HG02884 (cell line): ENCODE results near the gene ASRGL1.

Experiments
- ATAC-seq: cut with Tn5 transposase; IDR thresholded peaks from one replicate; pipeline ENCODE4 v1.9.1; 2021; ENCODE audit warnings: mild to moderate bottlenecking, moderate library complexity; ENCODE audit not compliant: unreplicated experiment

Gene ASRGL1

GRCh38 chr11:62411524-62411923 is 74.3 kb downstream of the ASRGL1 start:
- no peak for ATAC-seq

DNA sequence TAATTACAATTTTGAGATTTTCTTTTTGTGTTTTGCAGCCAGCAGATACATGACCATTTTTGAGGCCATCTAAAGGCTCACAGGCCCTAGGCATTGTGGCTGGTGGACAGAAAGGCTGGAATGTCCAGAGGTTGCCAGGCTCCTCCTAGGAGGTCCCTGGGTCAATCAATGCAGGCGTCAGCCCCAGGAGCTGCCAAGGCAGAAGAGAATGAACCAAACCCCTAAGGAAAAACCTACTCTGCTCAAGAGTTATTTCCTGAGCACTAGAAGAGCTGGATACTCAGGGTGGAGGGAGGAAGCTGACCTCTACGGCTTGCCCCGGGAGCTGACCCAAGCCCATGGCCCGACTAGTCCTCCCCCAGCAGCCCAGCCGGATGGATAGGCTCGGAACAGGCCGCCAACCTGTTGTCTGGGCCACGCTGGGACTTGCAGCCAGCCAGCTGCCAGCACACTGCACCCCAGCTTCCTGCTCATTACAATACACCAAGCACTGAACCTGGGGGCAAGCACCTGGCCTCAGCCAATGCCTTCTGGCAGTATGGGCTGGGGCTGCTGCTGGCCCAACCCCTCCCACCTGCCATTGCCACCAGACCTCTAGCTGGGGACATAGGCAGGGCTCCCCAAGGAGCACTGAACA is 75.9 kb downstream of the ASRGL1 start:
- no peak for ATAC-seq

DNA sequence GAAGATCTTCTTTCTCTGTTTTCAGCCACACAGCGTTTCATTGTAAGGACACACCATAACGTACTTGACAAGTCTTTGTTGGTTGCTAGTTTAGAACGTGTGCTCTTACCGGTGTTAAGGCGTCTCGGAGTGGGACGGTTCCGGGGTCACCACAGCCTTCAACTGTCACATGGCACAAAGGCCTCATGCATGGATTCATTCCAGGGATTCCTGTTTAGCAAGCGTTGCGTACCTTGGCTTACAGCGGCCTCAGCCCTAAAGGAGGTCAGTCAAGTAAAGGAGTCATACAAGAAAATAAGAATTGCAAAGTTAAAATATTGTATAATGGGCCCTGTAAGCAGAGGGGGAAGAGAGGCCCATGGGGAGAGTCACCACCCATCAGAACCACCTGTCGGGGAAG is 79.3 kb downstream of the ASRGL1 start:
- no peak for ATAC-seq

GRCh38 chr11:62418136-62418535 is 80.9 kb downstream of the ASRGL1 start:
- ATAC-seq: no peak

DNA sequence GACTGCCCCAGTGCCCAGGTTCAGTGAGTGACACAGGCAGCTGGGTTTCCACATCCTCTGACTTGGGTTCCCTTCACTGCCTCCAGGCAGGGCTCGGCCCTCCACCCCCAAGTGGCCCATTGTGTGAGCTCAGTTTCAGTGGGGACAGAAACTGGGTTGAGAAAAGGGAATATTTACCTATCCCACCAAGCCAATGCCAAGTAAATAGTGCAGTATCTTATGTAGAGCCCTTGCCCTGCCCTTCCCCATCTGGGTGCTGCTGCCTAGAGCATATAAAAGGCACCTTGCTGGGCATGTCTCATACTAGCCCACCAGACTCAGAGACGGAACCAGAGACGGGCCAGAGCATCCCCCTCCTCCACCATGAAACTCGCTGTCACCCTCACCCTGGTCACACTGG is 81.5 kb downstream of the ASRGL1 start, which contains the start of gene SCGB1A1:
TSS of gene SCGB1A1 (plus strand) at position 301 of the 400 bp plus-strand sequence. CDS start at position 364, 63 bp downstream.
- no peak for ATAC-seq

DNA sequence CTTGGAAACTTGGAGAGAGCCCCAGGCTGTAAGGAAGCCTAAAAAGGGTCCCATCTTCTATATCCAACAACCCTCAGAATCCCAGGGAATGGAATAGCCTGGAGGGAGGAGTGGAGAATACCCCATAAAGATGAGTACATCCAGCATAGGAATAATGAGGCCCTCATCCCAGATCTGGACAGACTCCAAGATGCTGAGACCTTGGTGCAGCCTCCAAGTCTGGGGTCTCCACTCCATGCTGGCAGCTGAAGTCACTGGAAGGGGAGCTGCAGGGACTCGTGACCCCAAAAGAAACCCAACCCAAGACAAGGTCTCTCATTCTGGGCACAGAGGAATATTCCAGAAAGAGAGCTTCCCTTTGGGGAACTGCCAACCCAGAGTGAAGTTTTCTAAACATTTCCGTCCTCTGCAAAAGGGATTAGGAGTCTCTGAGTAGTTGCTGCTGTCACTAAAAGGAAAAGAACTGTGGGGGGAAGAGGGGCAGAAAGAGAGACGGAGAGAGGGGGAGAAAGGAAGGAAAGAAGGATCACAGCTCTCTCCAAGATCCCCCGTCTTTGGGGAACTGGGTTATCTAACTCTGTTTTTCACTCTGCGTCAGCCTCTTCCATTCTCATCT is 82.2 kb downstream of the ASRGL1 start:
- ATAC-seq: no peak

- ATAC-seq: no peak
Measured at GRCh38 chr11:62419943-62420342, 82.7 kb downstream of the ASRGL1 start.

DNA sequence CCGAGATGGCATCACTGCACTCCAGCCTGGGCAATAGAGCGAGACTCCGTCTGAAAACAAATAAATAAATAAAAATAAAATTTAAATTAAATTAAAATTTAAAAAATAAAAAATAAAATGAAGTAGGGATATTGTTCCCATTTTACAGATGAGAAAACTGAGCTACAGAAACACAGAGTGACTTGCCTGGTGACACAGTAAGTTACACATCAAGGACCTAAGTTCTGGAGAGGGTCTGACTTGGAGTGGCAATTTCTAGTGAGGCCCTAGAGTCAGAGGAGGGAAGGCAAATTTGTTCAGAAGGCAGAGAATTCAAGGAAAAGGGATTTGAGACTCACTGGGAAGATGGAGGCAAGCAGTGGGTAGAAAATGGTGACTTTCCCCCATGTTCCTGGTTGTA is 83.6 kb downstream of the ASRGL1 start:
- ATAC-seq: no peak

GRCh38 chr11:62421996-62422395 is 84.7 kb downstream of the ASRGL1 start:
- ATAC-seq: no peak

GRCh38 chr11:62423012-62423411 is 85.8 kb downstream of the ASRGL1 start:
- ATAC-seq: no peak

GRCh38 chr11:62427630-62428233 is 90.5 kb downstream of the ASRGL1 start:
- ATAC-seq: no peak

DNA sequence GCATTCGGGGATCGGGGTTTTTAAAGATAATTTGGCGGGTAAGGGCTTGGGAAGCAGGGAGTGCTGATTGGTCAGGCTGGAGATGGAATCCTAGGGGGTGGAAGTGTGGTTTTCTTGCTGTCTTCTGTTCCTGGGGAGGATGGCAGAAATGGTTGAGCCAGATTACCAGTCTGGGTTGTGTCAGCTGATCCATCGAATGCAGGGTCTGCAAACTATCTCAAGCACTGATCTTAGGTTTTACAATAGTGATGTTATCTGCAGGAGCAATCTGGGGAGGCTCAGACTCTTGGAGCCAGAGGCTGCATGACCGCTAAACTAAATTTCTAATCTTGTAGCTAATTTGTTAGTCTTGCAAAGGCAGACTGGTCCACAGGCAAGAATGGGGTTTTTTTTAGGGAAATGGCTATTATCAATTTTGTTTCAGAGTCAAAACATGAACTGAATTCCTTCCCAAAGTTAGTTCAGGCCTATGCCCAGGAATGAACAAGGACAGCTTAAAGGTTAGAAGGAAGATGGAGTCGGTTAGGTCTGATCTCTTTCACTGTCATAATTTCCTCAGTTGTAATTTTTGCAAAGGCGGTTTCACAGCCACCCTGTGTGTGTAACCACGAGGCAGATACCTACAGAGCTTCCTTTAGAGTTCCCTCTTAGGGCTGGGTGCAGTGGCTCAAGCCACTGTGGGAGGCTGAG is 91.8 kb downstream of the ASRGL1 start:
- no peak for ATAC-seq

- ATAC-seq: no peak
Measured at GRCh38 chr11:62430425-62430824, 93.2 kb downstream of the ASRGL1 start.

DNA sequence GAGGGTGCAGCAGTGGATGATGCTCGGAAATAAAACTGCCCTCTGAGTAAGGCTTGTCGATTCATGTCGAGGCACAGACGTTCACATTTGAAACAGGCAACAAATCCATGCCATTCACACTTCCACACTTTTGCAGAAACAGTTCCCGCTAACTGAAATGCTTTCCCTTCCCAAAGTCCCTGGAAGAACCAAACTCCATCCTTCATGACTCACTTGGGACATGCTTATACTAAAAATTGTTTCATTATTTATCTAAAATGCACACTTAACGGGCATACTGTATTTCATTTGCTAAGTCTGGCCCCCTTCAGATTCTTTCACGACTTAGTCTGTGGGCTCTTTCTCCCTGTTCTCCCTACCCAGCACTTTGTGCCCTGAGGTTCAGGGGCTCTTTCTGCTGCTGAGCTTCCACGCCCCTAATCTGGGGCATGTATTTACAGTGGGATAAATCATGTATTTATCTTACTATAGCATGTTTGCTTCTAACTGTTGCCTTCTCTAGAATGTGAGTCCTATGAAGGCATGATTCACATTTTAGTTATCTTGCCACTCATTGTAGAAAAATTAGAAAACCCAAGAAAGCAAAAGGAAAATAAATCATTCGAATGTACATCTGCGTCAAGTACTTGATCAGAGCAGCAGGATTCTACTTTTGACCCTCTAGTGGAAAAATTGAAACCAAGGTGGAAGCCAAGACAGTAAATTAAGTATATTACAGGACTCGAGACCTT is 94.1 kb downstream of the ASRGL1 start:
- no peak for ATAC-seq

- ATAC-seq: no peak
Measured at GRCh38 chr11:62432695-62433094, 95.4 kb downstream of the ASRGL1 start.

- no peak for ATAC-seq
Measured at GRCh38 chr11:62433141-62433903, 96.1 kb downstream of the ASRGL1 start.

- ATAC-seq: no peak
Measured at GRCh38 chr11:62433904-62434276, 96.6 kb downstream of the ASRGL1 start.

GRCh38 chr11:62435846-62436660 is 98.8 kb downstream of the ASRGL1 start:
- ATAC-seq: no peak

DNA sequence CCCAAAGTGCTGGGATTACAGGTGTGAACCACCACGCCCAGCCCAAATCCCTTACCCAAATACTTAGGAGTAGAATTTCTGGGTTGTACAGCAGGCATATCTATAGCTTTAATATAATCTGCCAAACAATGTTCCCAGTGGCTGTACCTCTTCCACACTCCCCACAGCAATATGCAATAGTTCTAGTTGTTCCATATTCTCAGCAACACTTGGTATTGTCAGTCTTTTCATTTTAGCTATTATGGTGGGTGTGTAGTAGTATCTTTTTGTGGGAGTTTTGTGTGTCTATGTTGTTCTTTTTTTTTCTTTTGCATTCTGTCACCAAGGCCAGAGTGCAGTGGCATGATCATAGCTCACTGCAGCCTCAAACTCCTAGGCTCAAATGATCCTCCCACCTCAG is 100.4 kb downstream of the ASRGL1 start:
- ATAC-seq: no peak

DNA sequence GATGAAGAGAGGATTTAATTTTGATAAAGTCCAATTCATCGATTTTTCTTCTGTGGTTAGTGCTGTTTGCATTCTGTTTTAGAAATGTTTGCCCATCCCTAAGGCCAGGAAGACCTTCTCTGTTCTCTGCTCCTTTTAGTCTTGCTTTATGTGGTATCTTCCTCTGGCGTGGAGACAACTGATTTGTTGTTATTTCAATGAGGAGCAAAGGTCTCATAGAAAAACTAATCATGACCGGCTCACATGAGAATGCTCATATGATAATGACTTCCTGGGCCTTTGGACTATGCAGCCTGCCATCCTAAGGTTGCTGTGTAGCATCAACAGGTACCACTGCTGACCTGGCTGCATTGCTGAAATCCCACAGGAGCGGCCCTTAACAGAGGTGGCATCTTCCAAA is 101.4 kb downstream of the ASRGL1 start:
- no peak for ATAC-seq
